Endothelial cell of umbilical vein (primary cell): ENCODE data around the gene SPEF1. TPM values are rescaled to one million over a fixed set of nuclear protein-coding genes. Genes with fewer than 3 reads are reported as not detected.

Experiments used
- BruUV-seq: library from RNA; stranded (reverse); fragments of 400-500 nt; replicated peaks from 2 replicates; lab custom pipeline; 2021; lab: Mats Ljungman, UMichigan
- CTCF ChIA-PET: fragments of 300-600, 350-600 bp; sonication (Branson Sonifier 250); formaldehyde crosslinking; loops from one replicate; lab custom pipeline; 2021; ENCODE audit warnings: antibody characterized with exemption, inconsistent platforms; lab: Charles Lee
- POLR2A ChIA-PET: fragments of 300-600, 350-600 bp; sonication (Branson Sonifier 250); formaldehyde crosslinking; loops from one replicate; lab custom pipeline; 2021; ENCODE audit warnings: antibody characterized with exemption, inconsistent platforms; lab: Charles Lee
- DNase-seq: peaks from one replicate; pipeline ENCODE4 v3.0.0-alpha.2; 2011; ENCODE audit warnings: low read depth, low spot score
- FAIRE-seq: peaks from 2 replicates; lab custom pipeline; 2011; peaks lifted over from hg19 to GRCh38; lab: Jason Lieb, UNC
- H2AFZ ChIP-seq: 2 replicates; pipeline ENCODE4 v1.6.0; 2012; ENCODE audit warnings: low read depth, low read length, control low read depth, inconsistent platforms
- H3K27ac ChIP-seq: 2 replicates; pipeline ENCODE4 v1.5.1; 2011; ENCODE audit warnings: low read depth, mild to moderate bottlenecking, control low read depth, low read length, moderate library complexity; ENCODE audit not compliant: insufficient read depth
- H3K27me3 ChIP-seq, 2 experiments: 2 replicates each; pipeline versions ENCODE4 v1.6.0 to v1.6.1; 2011; ENCODE audit warnings: low read length in 2 of 2, mixed read lengths in 1 of 2; ENCODE audit not compliant: control insufficient read depth in 2 of 2, insufficient read depth in 2 of 2
- H3K36me3 ChIP-seq, 2 experiments: 2 replicates in 1 of 2; 3 replicates in 1 of 2; pipeline ENCODE4 v1.5.1; 2011; ENCODE audit warnings: low read length in 2 of 2, mild to moderate bottlenecking in 1 of 2, moderate library complexity in 1 of 2; ENCODE audit not compliant: control insufficient read depth in 2 of 2, insufficient read depth in 2 of 2; ENCODE audit errors: extremely low read depth in 1 of 2
- H3K4me1 ChIP-seq: 3 replicates; pipeline ENCODE4 v1.5.1; 2011; ENCODE audit warnings: mild to moderate bottlenecking, low read length; ENCODE audit not compliant: control insufficient read depth, insufficient read depth; ENCODE audit errors: extremely low read depth
- H3K4me2 ChIP-seq: 2 replicates; pipeline ENCODE4 v1.6.1; 2011; ENCODE audit warnings: low read length, control low read depth, mixed read lengths; ENCODE audit not compliant: insufficient read depth
- H3K4me3 ChIP-seq, 3 experiments: fragments of 200-600 bp in 1 of 3; sonication (generic), shearing (Covaris generic) in 1 of 3; replicated peaks in 1 of 3; 2 replicates each; pipeline ENCODE4 v1.5.1; 2011 to 2016; ENCODE audit warnings: control low read depth in 3 of 3, low read length in 3 of 3, mild to moderate bottlenecking in 2 of 3, inconsistent platforms in 1 of 3, low read depth in 1 of 3, moderate library complexity in 1 of 3; ENCODE audit not compliant: insufficient read depth in 1 of 3
- H3K79me2 ChIP-seq: 2 replicates; pipeline ENCODE4 v1.6.0; 2012; ENCODE audit warnings: low read length, inconsistent platforms; ENCODE audit not compliant: control insufficient read depth, insufficient read depth
- H3K9ac ChIP-seq: replicated peaks from 2 replicates; pipeline ENCODE3; 2011; ENCODE audit warnings: low read length, control low read depth; ENCODE audit not compliant: insufficient read depth; ENCODE audit errors: extremely low read depth
- H3K9me1 ChIP-seq: replicated peaks from 3 replicates; pipeline ENCODE4 v1.6.0; 2011; ENCODE audit warnings: mild to moderate bottlenecking, low read length; ENCODE audit not compliant: control insufficient read depth, insufficient read depth; ENCODE audit errors: extremely low read depth
- H3K9me3 ChIP-seq: replicated peaks from 2 replicates; pipeline ENCODE4 v1.5.1; 2012; ENCODE audit warnings: low read length, inconsistent platforms; ENCODE audit not compliant: control insufficient read depth, insufficient read depth
- H4K20me1 ChIP-seq: replicated peaks from 2 replicates; pipeline ENCODE3; 2011; ENCODE audit warnings: mild to moderate bottlenecking, low read length; ENCODE audit not compliant: control insufficient read depth, insufficient read depth; ENCODE audit errors: extremely low read depth
- CTCF ChIP-seq, 2 donors: IDR thresholded peaks; 1 replicate in 1 of 2; 2 replicates in 1 of 2; pipeline ENCODE4 v1.5.1; 2011; ENCODE audit warnings: low read length in 2 of 2, mild to moderate bottlenecking in 2 of 2, moderate library complexity in 2 of 2, control low read depth in 1 of 2, inconsistent platforms in 1 of 2, low read depth in 1 of 2; ENCODE audit not compliant: insufficient read depth in 1 of 2; ENCODE audit errors: extremely low read depth in 1 of 2
- EZH2 ChIP-seq: IDR thresholded peaks from 2 replicates; pipeline ENCODE4 v1.6.1; 2012; ENCODE audit warnings: borderline replicate concordance, low read depth, mild to moderate bottlenecking, moderate library complexity, low read length, inconsistent platforms; ENCODE audit not compliant: severe bottlenecking
- FOS ChIP-seq: IDR thresholded peaks from 2 replicates; pipeline ENCODE4 v1.6.1; 2011; ENCODE audit warnings: mild to moderate bottlenecking, low read length, moderate library complexity, borderline replicate concordance; ENCODE audit not compliant: insufficient read depth
- GATA2 ChIP-seq: IDR thresholded peaks from 2 replicates; pipeline ENCODE4 v1.7.0; 2011; ENCODE audit warnings: low read depth, mild to moderate bottlenecking, moderate library complexity, mixed read lengths, low read length; ENCODE audit not compliant: insufficient read length, insufficient read depth
- JUN ChIP-seq: IDR thresholded peaks from 2 replicates; pipeline ENCODE4 v1.6.1; 2011; ENCODE audit warnings: borderline replicate concordance, low read depth; ENCODE audit not compliant: insufficient read length, insufficient read depth
- MAX ChIP-seq: IDR thresholded peaks from 2 replicates; pipeline ENCODE4 v1.6.1; 2011; ENCODE audit not compliant: insufficient read depth, insufficient read length
- MYC ChIP-seq: IDR thresholded peaks from one replicate; pipeline ENCODE4 v1.6.1; 2011; ENCODE audit warnings: mild to moderate bottlenecking, low read depth, low read length
- POLR2A ChIP-seq: IDR thresholded peaks from 2 replicates; pipeline ENCODE4 v1.6.1; 2012; ENCODE audit warnings: low read depth, mild to moderate bottlenecking, control low read depth, low read length
- POLR2AphosphoS5 ChIP-seq: IDR thresholded peaks from 2 replicates; pipeline ENCODE4 v1.6.1; 2012; ENCODE audit warnings: low read depth, mild to moderate bottlenecking, control low read depth, low read length, moderate library complexity; ENCODE audit not compliant: insufficient read depth
- dilution Hi-C: fragments of 300-500 bp; cut with MboI; formaldehyde crosslinking; loops from one replicate; pipeline ENCODE4 v1.15.0; 2019; ENCODE audit warnings: low sequenced_read_pairs; ENCODE audit not compliant: extremely low pct_ligation_motif_present
- intact Hi-C: fragments of 100-400 bp; cut with micrococcal nuclease; formaldehyde crosslinking; loops from one replicate; pipeline ENCODE4 v1.10.0; 2022
- polyA plus RNA-seq, 4 experiments: library from polyadenylated mRNA; depleted of rRNA in 3 of 4; stranded (reverse) in 3 of 4; unstranded in 1 of 4; fragments of >200 nt; gene quantifications; 2 replicates each; pipeline versions ENCODE4 v1.2.1 to v1.2.3, GENCODE V29; 2011 to 2012; ENCODE audit warnings: missing spikeins in 1 of 4
- total RNA-seq: library from RNA; stranded (reverse); gene quantifications from 2 replicates; pipeline ENCODE4 v1.2.3, GENCODE V29; 2021

The SPEF1 gene
- total and polyA plus RNA-seq, 2 donors (not counting 3 experiments of a cell fraction or from before 2014, with no cell fraction given) = 0.07 to 0.44 TPM

- peak overlapping the region; percentile 71 for H2AFZ ChIP-seq
- CTCF ChIA-PET = interaction anchor here (1.0 to 7.2 kb wide), 5 partner anchors 12 to 45 kb away, joined by 3 to 40 read pairs (median 5); no protein-coding TSS in a partner anchor
- H3K4me3 ChIP-seq = peak overlapping the region; percentile 16 to 42 (median 34)
- no peaks in the 10 kb centered on the region for H3K9me1 ChIP-seq
- no peaks in the 10 kb centered on the region for H3K79me2 ChIP-seq
- POLR2A ChIA-PET = no interaction called here
- DNase-seq = no peak
- no peaks in the 10 kb centered on the region for H3K36me3 ChIP-seq
- BruUV-seq = no TSS peak
- H3K4me2 ChIP-seq = no peak overlapping the region
- intact Hi-C loops (no loop called here), dilution Hi-C loops (no loop called here)
- H3K9me3 ChIP-seq = no peaks in the 10 kb centered on the region
- H3K27ac ChIP-seq = no peak overlapping the region
- peaks cover under 1 to 3% of the 10 kb centered on the region in 2 experiments for H3K27me3 ChIP-seq
- no peak overlapping the region for H3K9ac ChIP-seq
- H4K20me1 ChIP-seq = no peaks in the 10 kb centered on the region
- no peak for TF ChIP-seq JUN
- TF ChIP-seq EZH2 = no peak
- no peak for TF ChIP-seq CTCF (IDR thresholded peaks at IDR 0.05; ENCODE audit: extremely low read depth in 1 of 2, insufficient read depth in 1 of 2, low read depth in 1 of 2, low read length in 2 of 2)
- no peak for TF ChIP-seq MAX
- TF ChIP-seq GATA2 = no peak
- no peak for TF ChIP-seq MYC
- no peak for TF ChIP-seq POLR2AphosphoS5
- TF ChIP-seq POLR2A = no peak
- no peak for TF ChIP-seq FOS
- no peaks in the 10 kb centered on the region for H3K4me1 ChIP-seq
- FAIRE-seq = no peak
Observed at GRCh38 chr20:3733119-3733995, 47.9 kb downstream of the SPEF1 start.
